BLaER1 treated with 17β-estradiol and CSF1 and Interleukin-3, amounts not matched to agents 10 nM and 100 nM (cell line): ENCODE measurements around the gene ACHE.
"Not testable (repeated sequence)": the region's sequence is repeated elsewhere in the genome, so short reads cannot be mapped to it uniquely, and the experiment has no call there.

Experiments used
- H3K27ac ChIP-seq, 11 experiments: shearing (Covaris generic); formaldehyde crosslinking; 2 replicates each; pipeline ENCODE4 v1.8.1; 2022
- H3K27me3 ChIP-seq, 11 experiments: shearing (Covaris generic); formaldehyde crosslinking; 2 replicates each; pipeline ENCODE4 v1.8.1; 2022
- H3K36me3 ChIP-seq, 11 experiments: shearing (Covaris generic); formaldehyde crosslinking; 2 replicates each; pipeline ENCODE4 v1.8.1; 2022
- H3K4me1 ChIP-seq, 10 experiments: shearing (Covaris generic); formaldehyde crosslinking; 2 replicates each; pipeline ENCODE4 v1.8.1; 2022
- H3K4me2 ChIP-seq, 11 experiments: shearing (Covaris generic); formaldehyde crosslinking; 2 replicates each; pipeline ENCODE4 v1.8.1; 2022
- H3K4me3 ChIP-seq, 10 experiments: shearing (Covaris generic); formaldehyde crosslinking; 2 replicates each; pipeline ENCODE4 v1.8.1; 2022
- H3K9ac ChIP-seq, 11 experiments: shearing (Covaris generic); formaldehyde crosslinking; 2 replicates each; pipeline ENCODE4 v1.8.1; 2022
- H3K9me3 ChIP-seq, 11 experiments: shearing (Covaris generic); formaldehyde crosslinking; replicated peaks in 1 of 11; 2 replicates each; pipeline ENCODE4 v1.8.1; 2022
- H4K20me1 ChIP-seq, 11 experiments: shearing (Covaris generic); formaldehyde crosslinking; 2 replicates each; pipeline ENCODE4 v1.8.1; 2022
- Cebpa-rat ChIP-seq, 11 experiments: shearing (Covaris generic); IDR thresholded peaks; 2 replicates each; pipeline ENCODE4 v1.8.1; 2022

ACHE gene

DNA sequence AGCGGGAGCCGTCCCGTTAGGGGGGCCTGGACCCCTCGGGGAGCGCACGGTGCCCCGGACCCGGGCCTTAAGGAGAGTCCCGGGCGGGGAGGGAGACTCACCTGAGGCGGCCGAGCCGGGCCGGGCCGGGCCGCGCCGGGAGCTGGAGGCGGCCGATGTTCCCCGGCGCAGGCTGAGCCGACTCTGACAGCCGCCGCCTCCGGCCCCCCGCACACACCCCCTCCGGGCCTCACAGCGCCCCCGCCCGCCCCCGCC, at the start of gene ACHE:
Gene ACHE, minus strand, starts transcription at position 188 of the 255 bp plus-strand sequence. CDS start 1,656 bp downstream, outside the sequence.
- Histone ChIP-seq H3K4me3 (peak within 1 kb of the TSS; percentile 59 to 73 (median 64)), H3K36me3 (no peaks in the 10 kb centered on the region), H4K20me1 (peaks cover 0 to 38% (median 8%) of the 10 kb centered on the region in 11 experiments; a peak in 13 of 22 replicates), H3K4me2 (peak within 1 kb of the TSS; percentile 99 to 100 (median 100)), H3K4me1 (peaks cover 21 to 41% (median 30%) of the 10 kb centered on the region in 10 experiments), H3K27ac (no peak within 1 kb of the TSS), H3K9ac (peak within 1 kb of the TSS; percentile 29 to 71 (median 60); a peak in 21 of 22 replicates), H3K27me3 (peaks cover 68 to 80% (median 78%) of the 10 kb centered on the region in 11 experiments), H3K9me3 (no peaks in the 10 kb centered on the region)
- TF ChIP-seq Cebpa-rat (IDR thresholded peaks at IDR 0.05), result no peak

DNA sequence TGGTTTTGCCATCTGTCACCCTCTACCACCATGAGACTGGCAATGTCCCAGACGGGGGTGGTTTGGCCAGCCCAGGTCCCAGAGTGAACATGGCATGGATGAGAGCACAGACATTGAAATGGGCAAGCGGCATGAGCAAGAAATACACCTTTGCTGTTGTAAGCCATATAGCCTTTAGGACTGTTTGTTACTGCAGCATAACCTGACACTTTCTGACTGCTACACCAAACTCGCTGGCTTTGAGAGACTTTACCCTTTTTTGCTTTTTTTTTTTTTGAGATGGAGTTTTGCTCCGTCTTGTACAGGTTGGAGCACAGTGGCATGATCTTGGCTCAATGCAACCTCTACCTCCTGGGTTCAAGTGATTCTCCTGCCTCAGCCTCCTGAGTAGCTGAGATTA, 48.5 kb upstream of the ACHE start:
- Histone ChIP-seq H3K9ac (no peak overlapping the region), H3K27ac (no peak overlapping the region), H3K4me1 (peaks cover 14 to 35% (median 26%) of the 10 kb centered on the region in 10 experiments), H3K9me3 (peaks cover 3 to 27% (median 13%) of the 10 kb centered on the region in 11 experiments; a peak in 15 of 22 replicates), H4K20me1 (no peaks in the 10 kb centered on the region), H3K4me2 (peak overlapping the region in 3 of 11 experiments; percentile 23 to 30 (median 23); a peak in 5 of 22 replicates), H3K4me3 (no peak overlapping the region), H3K27me3 (no peaks in the 10 kb centered on the region), H3K36me3 (no peaks in the 10 kb centered on the region)
- TF ChIP-seq Cebpa-rat (IDR thresholded peaks at IDR 0.05), result no peak

DNA sequence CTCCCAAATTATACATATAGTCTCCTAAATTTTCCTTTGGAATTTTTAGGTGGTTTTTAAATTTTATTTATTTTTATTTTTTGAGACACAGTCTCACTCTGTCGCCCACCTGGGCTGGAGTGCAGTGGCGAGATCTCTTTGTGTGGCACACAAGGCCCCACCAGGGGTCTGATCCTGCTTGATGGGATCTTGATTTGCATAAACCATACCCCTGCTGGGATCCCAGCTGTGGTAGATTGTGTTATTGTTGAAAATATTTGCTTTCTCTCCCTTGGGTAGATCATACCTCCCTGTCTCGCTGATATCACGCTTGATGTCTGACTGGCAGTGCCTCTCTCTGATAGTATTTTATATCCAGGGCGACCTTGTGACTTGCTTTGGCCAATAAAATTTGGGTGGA, 48.0 kb upstream of the ACHE start:
- peak overlapping the region in 3 of 11 experiments; percentile 23 to 30 (median 23); a peak in 5 of 22 replicates for H3K4me2 ChIP-seq
- no peak overlapping the region for H3K27ac ChIP-seq

DNA sequence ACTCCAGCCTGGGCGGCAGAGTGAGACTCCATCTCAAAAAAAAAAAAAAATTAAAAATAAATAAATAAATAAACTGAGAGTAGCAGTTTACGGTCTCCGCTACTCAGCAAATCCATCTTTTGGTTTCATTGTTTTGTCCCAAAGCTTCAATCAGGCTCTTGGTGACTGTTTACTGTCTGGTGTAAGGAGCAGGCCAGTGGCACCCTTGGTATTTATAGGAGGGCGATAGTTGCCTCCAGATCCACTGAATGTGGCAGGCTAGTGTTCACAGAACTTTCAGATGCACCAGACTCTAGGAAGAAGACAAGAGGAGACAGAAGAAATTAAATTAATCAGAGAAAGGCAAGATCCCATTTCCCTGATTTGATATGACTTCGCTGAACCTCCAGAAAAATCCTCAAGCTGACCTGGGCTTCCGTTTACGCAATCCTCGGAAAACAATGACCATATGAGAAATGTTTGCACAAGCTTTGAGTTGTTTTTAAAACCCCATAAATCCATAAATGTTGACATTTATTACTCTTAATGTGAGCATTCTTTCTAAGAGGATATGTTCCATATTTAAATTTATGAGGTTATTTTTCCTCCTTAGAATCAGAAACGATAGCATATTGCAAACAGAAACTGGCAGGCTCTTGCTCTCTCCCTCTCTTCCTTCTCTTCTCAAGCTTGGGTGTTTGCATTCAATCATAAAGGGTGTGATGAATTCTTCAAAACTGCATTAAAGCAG, 46.5 kb upstream of the ACHE start:
- no peaks in the 10 kb centered on the region for H4K20me1 ChIP-seq
- no peaks in the 10 kb centered on the region for H3K27me3 ChIP-seq
- H3K27ac ChIP-seq, result no peak overlapping the region
- H3K36me3 ChIP-seq, result no peaks in the 10 kb centered on the region
- H3K9me3 ChIP-seq, result peaks cover 3 to 31% (median 17%) of the 10 kb centered on the region in 11 experiments; a peak in 15 of 22 replicates
- peak in 1 of 11 experiments; percentile 48; a peak in 1 of 22 replicates for TF ChIP-seq Cebpa-rat (IDR thresholded peaks at IDR 0.05)
- no peak overlapping the region for H3K9ac ChIP-seq
- no peak overlapping the region for H3K4me3 ChIP-seq
- peaks cover 8 to 21% (median 15%) of the 10 kb centered on the region in 10 experiments for H3K4me1 ChIP-seq
- H3K4me2 ChIP-seq, result no peak overlapping the region

More for the DNA sequence above, 48.0 kb upstream of the ACHE start:
- H3K4me1 ChIP-seq, result peaks cover 14 to 32% (median 25%) of the 10 kb centered on the region in 10 experiments
- H3K9me3 ChIP-seq, result peaks cover 3 to 31% (median 15%) of the 10 kb centered on the region in 11 experiments; a peak in 15 of 22 replicates
- no peak for TF ChIP-seq Cebpa-rat (IDR thresholded peaks at IDR 0.05)
- H3K36me3 ChIP-seq, result no peaks in the 10 kb centered on the region
- H3K9ac ChIP-seq, result no peak overlapping the region
- no peaks in the 10 kb centered on the region for H3K27me3 ChIP-seq
- no peak overlapping the region for H3K4me3 ChIP-seq
- H4K20me1 ChIP-seq, result no peaks in the 10 kb centered on the region

DNA sequence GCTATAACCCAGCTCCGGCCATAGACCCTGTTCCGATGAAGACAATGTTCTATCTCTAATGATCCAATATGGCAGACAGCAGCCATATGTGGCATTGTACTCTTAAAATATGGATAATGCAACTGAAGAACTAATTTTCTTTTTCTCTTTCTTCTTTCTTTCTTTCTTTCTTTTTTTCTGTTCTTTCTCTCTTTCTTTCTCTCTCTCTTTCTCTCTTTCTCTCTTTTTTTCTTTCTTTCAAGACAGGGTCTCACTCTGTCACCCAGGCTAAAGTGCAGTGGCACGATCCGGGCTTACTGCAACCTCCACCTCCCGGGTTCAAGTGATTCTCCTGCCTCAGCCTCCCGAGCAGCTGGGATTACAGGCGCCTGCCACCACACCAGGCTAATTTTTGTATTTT, 40.5 kb upstream of the ACHE start:
- not testable (repeated sequence) for H3K27me3 ChIP-seq, H3K36me3 ChIP-seq, H3K4me3 ChIP-seq, H3K4me2 ChIP-seq, H4K20me1 ChIP-seq, H3K4me1 ChIP-seq, H3K27ac ChIP-seq, H3K9ac ChIP-seq
- H3K9me3 ChIP-seq, result peaks cover 13 to 40% (median 26%) of the 10 kb centered on the region in 11 experiments

DNA sequence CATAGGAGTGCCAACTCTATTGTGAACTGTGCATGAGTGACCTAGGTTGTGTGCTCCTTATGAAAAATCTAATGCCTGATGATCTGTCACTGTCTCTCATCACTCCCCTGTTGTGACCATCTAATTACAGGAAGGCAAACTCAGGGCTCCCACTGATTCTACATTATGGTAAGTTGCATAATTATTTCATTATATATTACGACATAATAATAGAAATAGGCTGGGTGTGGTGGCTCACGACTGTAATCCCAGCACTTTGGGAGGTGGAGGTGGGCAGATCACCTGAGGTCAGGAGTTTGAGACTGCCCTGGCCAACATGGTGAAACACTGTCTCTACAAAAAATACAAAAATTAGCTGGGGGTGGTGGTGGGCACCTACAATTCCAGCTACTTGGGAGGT, 39.7 kb upstream of the ACHE start:
- not testable (repeated sequence) for H4K20me1 ChIP-seq, H3K4me2 ChIP-seq, H3K27me3 ChIP-seq, H3K27ac ChIP-seq, H3K4me3 ChIP-seq, H3K36me3 ChIP-seq, H3K9ac ChIP-seq, H3K4me1 ChIP-seq
- H3K9me3 ChIP-seq, result peaks cover 13 to 35% (median 26%) of the 10 kb centered on the region in 11 experiments
- TF ChIP-seq Cebpa-rat (IDR thresholded peaks at IDR 0.05), result peak in 4 of 11 experiments; percentile 13 to 57 (median 29); a peak in 4 of 22 replicates

DNA sequence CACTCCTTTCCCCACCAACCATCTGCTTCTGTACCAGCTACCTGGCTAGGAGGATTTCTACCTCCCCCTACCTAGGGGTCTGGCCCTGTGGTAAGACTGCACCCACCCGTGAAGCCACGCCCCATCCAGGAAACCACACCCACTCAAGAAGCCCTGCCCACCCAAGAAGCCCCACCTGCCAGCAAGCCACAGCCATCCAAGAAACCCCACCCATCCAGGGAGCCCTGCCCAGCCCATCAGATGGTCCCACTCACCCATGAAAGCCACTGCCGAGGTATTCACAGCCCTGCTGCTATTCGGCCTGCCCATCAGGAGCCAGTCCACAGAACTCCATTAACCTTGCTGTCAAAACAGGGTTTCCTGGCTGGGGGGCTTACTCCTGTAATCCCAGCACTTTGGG, 38.0 kb upstream of the ACHE start:
- H3K36me3 ChIP-seq, result no peaks in the 10 kb centered on the region
- H3K27ac ChIP-seq, result no peak overlapping the region
- H3K9ac ChIP-seq, result no peak overlapping the region
- no peak for TF ChIP-seq Cebpa-rat (IDR thresholded peaks at IDR 0.05)
- H3K4me2 ChIP-seq, result 0 out of 22 replicates have a peak overlapping the region, but pooled peaks of 2 of the 11 experiments have one; percentile 1 to 5
- no peak overlapping the region for H3K4me3 ChIP-seq
- H4K20me1 ChIP-seq, result no peaks in the 10 kb centered on the region
- no peaks in the 10 kb centered on the region for H3K27me3 ChIP-seq
- H3K9me3 ChIP-seq, result peaks cover 8 to 23% (median 15%) of the 10 kb centered on the region in 11 experiments; a peak in 19 of 22 replicates
- H3K4me1 ChIP-seq, result peaks cover 0 to 6% (median 0%) of the 10 kb centered on the region in 10 experiments; a peak in 1 of 20 replicates

DNA sequence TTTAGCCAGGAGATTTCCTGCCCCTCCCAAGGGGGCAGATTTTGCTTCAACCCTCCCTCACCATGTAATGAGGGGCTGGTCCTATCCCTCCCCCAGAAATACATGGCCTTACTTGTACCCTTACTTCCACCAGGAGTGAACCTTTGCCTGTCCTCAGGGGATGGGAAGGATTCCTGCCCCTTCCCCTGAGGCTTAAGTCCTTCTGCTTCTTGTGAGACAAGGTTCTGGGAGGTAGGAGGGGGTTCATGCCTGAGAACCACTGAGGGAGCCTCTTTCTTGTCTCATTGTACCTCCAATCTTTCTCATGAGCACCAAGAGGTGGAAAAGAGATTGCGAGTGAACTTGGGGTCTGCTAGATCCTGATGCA, 34.1 kb upstream of the ACHE start:
- Histone ChIP-seq H3K36me3 (no peaks in the 10 kb centered on the region), H3K4me1 (peaks cover 0 to 6% (median 0%) of the 10 kb centered on the region in 10 experiments; a peak in 1 of 20 replicates), H3K9ac (no peak overlapping the region), H3K4me3 (no peak overlapping the region), H3K27me3 (no peaks in the 10 kb centered on the region), H3K4me2 (no peak overlapping the region), H4K20me1 (no peaks in the 10 kb centered on the region), H3K27ac (no peak overlapping the region), H3K9me3 (peaks cover 7 to 18% (median 14%) of the 10 kb centered on the region in 11 experiments; a peak in 19 of 22 replicates)
- no peak for TF ChIP-seq Cebpa-rat (IDR thresholded peaks at IDR 0.05)

DNA sequence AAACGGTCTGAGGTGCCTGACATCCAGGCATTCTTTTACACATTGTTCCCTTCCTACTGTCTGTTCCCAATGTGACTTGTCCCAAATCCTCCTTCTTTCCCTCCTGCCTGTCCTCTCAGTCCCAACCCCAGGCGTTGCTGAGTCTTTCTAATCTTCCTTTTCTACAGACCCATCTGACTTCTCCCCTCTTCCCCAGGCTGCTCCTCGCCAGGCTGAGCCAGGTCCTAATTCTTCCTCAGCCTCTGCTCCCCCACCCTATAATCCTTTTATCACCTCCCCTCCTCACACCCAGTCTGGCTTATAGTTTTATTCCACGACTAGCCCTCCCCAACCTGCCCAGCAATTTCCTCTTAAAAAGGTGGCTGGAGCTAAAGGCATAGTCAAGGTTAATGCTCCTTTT, 27.9 kb upstream of the ACHE start:
- H3K27ac ChIP-seq, H3K27me3 ChIP-seq, H3K4me2 ChIP-seq, H4K20me1 ChIP-seq, H3K36me3 ChIP-seq, H3K4me1 ChIP-seq, H3K9me3 ChIP-seq, H3K9ac ChIP-seq, H3K4me3 ChIP-seq: not testable (repeated sequence)

DNA sequence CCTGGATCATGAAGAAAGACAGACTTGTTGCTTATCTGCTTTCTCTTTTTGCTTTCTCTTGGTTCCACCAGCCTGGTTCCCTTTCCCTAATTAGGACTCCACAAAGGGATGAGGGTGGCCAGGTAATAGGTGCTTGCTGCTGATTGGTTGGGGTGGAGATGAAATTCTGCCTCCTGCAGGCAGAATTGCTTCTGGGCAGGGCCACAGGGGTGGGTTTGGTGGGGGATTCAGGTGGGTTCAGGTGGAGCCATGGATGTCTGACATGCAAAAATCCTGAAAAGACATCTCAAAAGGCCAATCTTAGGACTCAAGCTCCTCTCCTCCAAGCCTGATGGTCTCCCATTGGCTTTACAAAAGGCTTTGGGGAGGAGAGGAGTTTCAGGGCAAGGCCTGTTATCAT, 25.4 kb upstream of the ACHE start:
- no peak for TF ChIP-seq Cebpa-rat (IDR thresholded peaks at IDR 0.05)
- Histone ChIP-seq H3K4me3 (no peak overlapping the region), H3K4me2 (no peak overlapping the region), H3K4me1 (no peaks in the 10 kb centered on the region), H3K27me3 (no peaks in the 10 kb centered on the region), H3K9ac (no peak overlapping the region), H3K9me3 (no peaks in the 10 kb centered on the region), H3K36me3 (no peaks in the 10 kb centered on the region), H4K20me1 (no peaks in the 10 kb centered on the region), H3K27ac (no peak overlapping the region)

DNA sequence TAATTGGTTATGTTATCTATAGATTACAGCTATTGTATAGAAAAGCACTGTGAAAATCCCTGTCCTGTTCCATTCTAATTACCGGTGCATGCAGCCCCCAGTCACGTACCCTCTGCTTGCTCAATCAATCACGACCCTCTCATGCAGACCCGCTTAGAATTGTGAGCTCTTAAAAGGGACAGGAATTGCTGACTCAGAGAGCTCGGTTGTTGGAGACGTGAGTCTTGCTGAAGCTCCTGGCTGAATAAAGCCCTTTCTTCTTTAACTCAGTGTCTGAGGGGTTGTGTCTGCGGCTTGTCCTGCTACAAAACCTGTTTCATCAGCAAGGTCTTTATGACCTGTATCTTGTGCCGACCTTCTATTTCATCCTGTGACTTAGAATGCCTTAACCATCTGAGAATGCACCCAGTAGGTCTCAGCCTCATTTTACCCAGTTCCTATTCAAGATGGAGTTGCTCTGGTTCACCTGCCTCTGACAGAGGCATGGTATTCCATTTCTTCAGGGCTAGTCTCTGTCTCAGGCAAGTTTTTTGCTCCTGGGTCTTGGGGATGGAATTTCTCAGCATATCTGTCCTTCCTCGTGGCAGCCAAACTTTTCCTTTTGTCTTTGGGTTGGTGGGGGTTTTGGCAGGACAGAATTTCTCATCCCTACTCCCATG, 24.2 kb upstream of the ACHE start:
- not testable (repeated sequence) for H3K9ac ChIP-seq, H4K20me1 ChIP-seq, H3K4me2 ChIP-seq, H3K4me1 ChIP-seq, H3K4me3 ChIP-seq, H3K36me3 ChIP-seq, H3K27me3 ChIP-seq, H3K27ac ChIP-seq, H3K9me3 ChIP-seq

DNA sequence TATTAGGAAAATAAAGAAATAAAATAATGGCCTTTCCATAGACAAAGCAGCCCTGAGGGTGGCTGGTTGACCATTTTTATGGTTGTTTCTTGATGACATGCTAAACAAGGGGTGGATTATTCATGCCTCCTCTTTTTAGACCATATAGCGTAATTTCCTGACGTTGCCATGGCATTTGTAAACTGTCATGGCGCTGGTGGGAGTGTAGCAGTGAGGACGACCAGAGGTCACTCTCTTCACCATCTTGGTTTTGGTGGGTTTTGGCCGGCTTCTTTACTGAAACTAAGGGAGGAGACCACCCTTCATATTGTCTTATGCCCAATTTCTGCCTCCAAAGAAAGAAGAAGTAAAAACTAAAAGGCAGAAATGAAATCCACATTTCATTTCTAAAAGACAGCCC, 23.6 kb upstream of the ACHE start:
- H3K4me2 ChIP-seq, H3K9ac ChIP-seq, H4K20me1 ChIP-seq, H3K27me3 ChIP-seq, H3K9me3 ChIP-seq, H3K4me3 ChIP-seq, H3K4me1 ChIP-seq, H3K36me3 ChIP-seq, H3K27ac ChIP-seq: not testable (repeated sequence)
